Body of pancreas (tissue), 4 donors: Measurements from ENCODE around the gene APBA1.

Source experiments
- POLR2A ChIP-seq, 3 donors: fragments of 450-650 bp; IDR thresholded peaks; one replicate each; pipeline ENCODE4 v1.6.1; 2016; ENCODE audit warnings: antibody characterized with exemption in 3 of 3, mild to moderate bottlenecking in 2 of 3
- TF ChIP-seq, protein P1 (sequence below), 7 experiments: fragments of 450-650 bp in 4 of 7; fragments of 200-600 bp in 3 of 7; sonication (generic) in 3 of 7; IDR thresholded peaks; one replicate each; pipeline ENCODE4 v1.5.1; 2016 to 2019; ENCODE audit warnings: antibody characterized with exemption in 7 of 7

DNA sequence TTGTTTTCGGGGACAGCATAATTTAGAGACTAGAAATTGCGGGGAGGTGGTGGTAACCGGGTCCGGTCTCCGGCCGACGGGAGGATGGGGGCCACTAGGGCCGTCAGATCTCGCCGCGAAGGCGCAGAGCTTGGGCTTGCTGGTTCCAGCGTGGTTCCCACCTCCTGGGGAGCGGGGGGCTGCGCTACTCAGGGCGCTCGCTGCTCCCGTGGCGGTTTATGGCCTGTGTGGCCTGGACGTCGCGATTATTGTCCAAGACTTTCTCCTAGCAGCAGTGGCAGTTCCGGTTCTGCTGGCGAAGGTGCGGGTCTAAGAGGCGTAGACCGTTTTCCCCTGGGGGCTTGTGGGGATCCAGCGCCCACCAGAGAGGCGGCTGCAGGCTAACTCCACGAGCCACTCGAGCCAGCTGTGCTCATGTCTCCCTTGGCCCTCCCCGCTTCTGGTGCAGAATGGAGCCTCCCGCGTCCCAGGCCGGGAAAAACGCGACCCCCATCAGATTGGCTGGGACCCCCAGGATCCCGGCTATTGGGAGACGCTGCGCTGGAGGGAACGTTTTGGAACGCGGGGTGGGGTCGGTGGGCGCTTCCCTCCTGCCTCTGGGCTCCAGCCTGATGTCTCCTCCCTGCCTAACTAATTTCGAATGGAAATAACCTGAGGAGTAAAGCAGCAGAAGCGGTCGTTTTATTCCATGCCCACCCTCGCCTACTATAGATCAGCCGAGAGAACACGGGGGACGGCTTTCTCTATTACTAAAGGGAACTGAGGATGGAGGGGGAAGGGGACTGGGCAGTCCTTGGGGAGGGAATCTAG is 260.0 kb downstream of the APBA1 start:
- TF ChIP-seq, protein P1, sequence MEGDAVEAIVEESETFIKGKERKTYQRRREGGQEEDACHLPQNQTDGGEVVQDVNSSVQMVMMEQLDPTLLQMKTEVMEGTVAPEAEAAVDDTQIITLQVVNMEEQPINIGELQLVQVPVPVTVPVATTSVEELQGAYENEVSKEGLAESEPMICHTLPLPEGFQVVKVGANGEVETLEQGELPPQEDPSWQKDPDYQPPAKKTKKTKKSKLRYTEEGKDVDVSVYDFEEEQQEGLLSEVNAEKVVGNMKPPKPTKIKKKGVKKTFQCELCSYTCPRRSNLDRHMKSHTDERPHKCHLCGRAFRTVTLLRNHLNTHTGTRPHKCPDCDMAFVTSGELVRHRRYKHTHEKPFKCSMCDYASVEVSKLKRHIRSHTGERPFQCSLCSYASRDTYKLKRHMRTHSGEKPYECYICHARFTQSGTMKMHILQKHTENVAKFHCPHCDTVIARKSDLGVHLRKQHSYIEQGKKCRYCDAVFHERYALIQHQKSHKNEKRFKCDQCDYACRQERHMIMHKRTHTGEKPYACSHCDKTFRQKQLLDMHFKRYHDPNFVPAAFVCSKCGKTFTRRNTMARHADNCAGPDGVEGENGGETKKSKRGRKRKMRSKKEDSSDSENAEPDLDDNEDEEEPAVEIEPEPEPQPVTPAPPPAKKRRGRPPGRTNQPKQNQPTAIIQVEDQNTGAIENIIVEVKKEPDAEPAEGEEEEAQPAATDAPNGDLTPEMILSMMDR (IDR thresholded peaks at IDR 0.05), result no peak
- no peak for TF ChIP-seq POLR2A (IDR thresholded peaks at IDR 0.05)
